ENCODE results near the gene USP1. TPM values are rescaled to one million over a fixed set of nuclear protein-coding genes. Genes with fewer than 3 reads are reported as not detected.

The USP1 gene
- total and polyA plus RNA-seq, 2 of the 4 experiments (the other 2 are of a cell fraction), result 7.5 to 9.7 TPM

DNA sequence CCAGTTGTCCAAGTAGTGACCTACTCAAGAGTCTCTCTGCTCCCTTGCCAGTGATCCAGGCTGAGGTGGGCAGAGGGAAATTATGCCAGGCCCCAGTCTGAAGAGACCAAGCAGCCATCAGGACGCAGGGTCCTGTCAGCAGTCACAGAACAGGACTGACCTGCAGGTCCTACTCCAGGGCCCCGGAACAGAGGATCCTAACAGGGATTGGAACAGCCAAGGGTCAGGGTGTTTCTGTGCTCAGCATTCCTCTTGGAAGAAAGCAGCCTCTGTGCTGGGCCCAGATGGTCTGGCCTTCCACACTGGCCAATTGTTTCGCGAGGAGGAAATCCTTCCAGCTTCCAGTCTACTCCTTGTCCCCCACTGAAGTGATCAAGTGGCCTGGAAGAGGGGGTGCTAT lies 41.6 kb upstream of the USP1 start:
- Histone ChIP-seq H4K8ac (ENCODE audit: low read depth in 2 of 2, low read length in 2 of 2) (no peak overlapping the region), H3K4me1 (ENCODE audit: control insufficient read depth, insufficient read depth, low read length) (no peaks in the 10 kb centered on the region), H3K4me2 (ENCODE audit: low read depth, low read length) (no peak overlapping the region), H3K56ac (ENCODE audit: extremely low read depth, insufficient read depth, low read length) (no peak overlapping the region), H4K5ac (ENCODE audit: low read depth, low read length) (no peak overlapping the region), H2BK20ac (ENCODE audit: low read depth, low read length) (no peak overlapping the region), H2AK5ac (ENCODE audit: low read depth, low read length) (no peak overlapping the region), H3K18ac (ENCODE audit: low read depth, low read length) (no peak overlapping the region), H3K9ac (ENCODE audit: low read depth, low read length) (no peak overlapping the region), H3K27ac (ENCODE audit: insufficient read depth, low read length) (no peak overlapping the region), H3K4ac (ENCODE audit: low read depth, low read length) (no peak overlapping the region), H2BK120ac (ENCODE audit: low read depth, low read length) (no peak overlapping the region), H4K91ac (ENCODE audit: insufficient read depth, low read depth, low read length) (no peak overlapping the region), H3K14ac (replicated peaks; ENCODE audit: low read depth, low read length) (no peak overlapping the region), H2BK5ac (ENCODE audit: low read depth, low read length, poor library complexity, severe bottlenecking) (no peak overlapping the region), H3K27me3 (ENCODE audit: control insufficient read depth, insufficient read depth, low read length) (peaks cover 6% of the 10 kb centered on the region), H3K79me1 (ENCODE audit: low read depth in 1 of 2, low read length in 2 of 2) (no peaks in the 10 kb centered on the region), H2AK9ac (replicated peaks; ENCODE audit: low read depth, low read length, poor library complexity) (no peak overlapping the region), H2AFZ (replicated peaks; ENCODE audit: low read length, poor library complexity) (no peak overlapping the region), H3K23ac (ENCODE audit: low read depth, low read length) (no peak overlapping the region), H4K20me1 (ENCODE audit: insufficient read depth, low read length) (no peaks in the 10 kb centered on the region), H3K4me3 (ENCODE audit: insufficient read depth, low read depth, low read length) (no peak overlapping the region), H3K9me3 (ENCODE audit: control insufficient read depth, insufficient read depth, low read length) (no peaks in the 10 kb centered on the region), H3K36me3 (ENCODE audit: control insufficient read depth, insufficient read depth, low read length) (no peaks in the 10 kb centered on the region), H2BK15ac (ENCODE audit: low read depth, low read length) (no peak overlapping the region), H3K9me1 (ENCODE audit: insufficient read depth, low read length) (no peaks in the 10 kb centered on the region)
- dilution Hi-C loops (cut with HindIII; ENCODE audit: low sequenced_read_pairs, unreplicated experiment) (no loop called here), in situ Hi-C loops (cut with MboI; ENCODE audit: low sequenced_read_pairs) (no loop called here), intact Hi-C loops (cut with micrococcal nuclease) (no loop called here)
- BruUV-seq (replicated peaks), result no TSS peak
- TF ChIP-seq NFE2L2 (IDR thresholded peaks at IDR 0.05; ENCODE audit: low read depth, low read length) (no peak), RAD21 (IDR thresholded peaks at IDR 0.05; ENCODE audit: low read length) (no peak), RFX5 (IDR thresholded peaks at IDR 0.05; ENCODE audit: low read depth, low read length) (no peak), CEBPB (IDR thresholded peaks at IDR 0.05; ENCODE audit: low read depth, low read length) (no peak), BHLHE40 (IDR thresholded peaks at IDR 0.05; ENCODE audit: low read depth, low read length) (no peak), MAZ (IDR thresholded peaks at IDR 0.05; ENCODE audit: borderline replicate concordance, low read depth, low read length) (no peak), ELK1 (IDR thresholded peaks at IDR 0.05; ENCODE audit: borderline replicate concordance, low read depth, low read length) (no peak), CHD1 (IDR thresholded peaks at IDR 0.05; ENCODE audit: low read depth, low read length) (no peak), FOS (IDR thresholded peaks at IDR 0.05; ENCODE audit: low read depth, low read length) (no peak), MXI1 (IDR thresholded peaks at IDR 0.05; ENCODE audit: borderline replicate concordance, low read depth, low read length) (no peak), SMC3 (IDR thresholded peaks at IDR 0.05; ENCODE audit: low read depth, low read length) (no peak), RCOR1 (IDR thresholded peaks at IDR 0.05; ENCODE audit: insufficient replicate concordance, low read length) (no peak), MAFK (IDR thresholded peaks at IDR 0.05; ENCODE audit: low read depth, low read length) (no peak), POLR2A (IDR thresholded peaks at IDR 0.05; ENCODE audit: low read depth, low read length) (no peak)
- TF ChIP-seq, protein P1, sequence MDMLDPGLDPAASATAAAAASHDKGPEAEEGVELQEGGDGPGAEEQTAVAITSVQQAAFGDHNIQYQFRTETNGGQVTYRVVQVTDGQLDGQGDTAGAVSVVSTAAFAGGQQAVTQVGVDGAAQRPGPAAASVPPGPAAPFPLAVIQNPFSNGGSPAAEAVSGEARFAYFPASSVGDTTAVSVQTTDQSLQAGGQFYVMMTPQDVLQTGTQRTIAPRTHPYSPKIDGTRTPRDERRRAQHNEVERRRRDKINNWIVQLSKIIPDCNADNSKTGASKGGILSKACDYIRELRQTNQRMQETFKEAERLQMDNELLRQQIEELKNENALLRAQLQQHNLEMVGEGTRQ (IDR thresholded peaks at IDR 0.05; ENCODE audit: low read depth, low read length), result no peak
- TF ChIP-seq, protein P2, sequence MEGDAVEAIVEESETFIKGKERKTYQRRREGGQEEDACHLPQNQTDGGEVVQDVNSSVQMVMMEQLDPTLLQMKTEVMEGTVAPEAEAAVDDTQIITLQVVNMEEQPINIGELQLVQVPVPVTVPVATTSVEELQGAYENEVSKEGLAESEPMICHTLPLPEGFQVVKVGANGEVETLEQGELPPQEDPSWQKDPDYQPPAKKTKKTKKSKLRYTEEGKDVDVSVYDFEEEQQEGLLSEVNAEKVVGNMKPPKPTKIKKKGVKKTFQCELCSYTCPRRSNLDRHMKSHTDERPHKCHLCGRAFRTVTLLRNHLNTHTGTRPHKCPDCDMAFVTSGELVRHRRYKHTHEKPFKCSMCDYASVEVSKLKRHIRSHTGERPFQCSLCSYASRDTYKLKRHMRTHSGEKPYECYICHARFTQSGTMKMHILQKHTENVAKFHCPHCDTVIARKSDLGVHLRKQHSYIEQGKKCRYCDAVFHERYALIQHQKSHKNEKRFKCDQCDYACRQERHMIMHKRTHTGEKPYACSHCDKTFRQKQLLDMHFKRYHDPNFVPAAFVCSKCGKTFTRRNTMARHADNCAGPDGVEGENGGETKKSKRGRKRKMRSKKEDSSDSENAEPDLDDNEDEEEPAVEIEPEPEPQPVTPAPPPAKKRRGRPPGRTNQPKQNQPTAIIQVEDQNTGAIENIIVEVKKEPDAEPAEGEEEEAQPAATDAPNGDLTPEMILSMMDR (conservative IDR thresholded peaks at IDR 0.05; ENCODE audit: low read depth, low read length), result no peak
- no peak for DNase-seq
- ChIA-PET POLR2A (ENCODE audit: unreplicated experiment) (no interaction called here), CTCF (no interaction called here)
- WGBS, 2 experiments (ENCODE audit: extremely low coverage in 2 of 2, insufficient read length in 1 of 2), result 75% methylated on average over 2 of the region's 4 CpGs; no CpG with 5 or more reads in 1 of the 2 experiments
- ATAC-seq (ENCODE audit: low read depth), result no peak

Data from IMR-90 (cell line).